ENCODE results near the gene DNAI4. TPM values are rescaled to one million over a fixed set of nuclear protein-coding genes. Genes with fewer than 3 reads are reported as not detected.
"Not testable (repeated sequence)": the region's sequence is repeated elsewhere in the genome, so short reads cannot be mapped to it uniquely, and the experiment has no call there.

The DNAI4 gene
- polyA plus RNA-seq, 3 donors, result 0.83 to 1.1 (median 0.90) TPM

DNA sequence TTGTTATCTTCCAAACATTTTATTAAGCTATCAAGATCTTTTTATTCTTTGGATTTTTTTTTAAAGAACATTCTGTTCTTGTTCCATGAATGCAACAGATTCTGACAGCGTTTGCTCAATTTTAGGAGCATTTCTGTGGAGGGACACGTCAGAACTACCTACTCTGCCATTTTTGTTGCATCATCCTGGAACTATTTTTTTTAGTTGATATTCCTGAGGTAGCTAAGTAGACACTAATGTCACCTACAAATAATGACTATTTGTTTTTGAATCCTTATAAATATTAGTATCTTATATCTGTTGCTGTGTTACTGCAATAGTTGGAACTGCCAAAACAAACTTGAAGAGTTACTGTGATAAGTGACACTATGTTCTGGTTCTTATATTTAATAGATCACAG, 57.2 kb downstream of the DNAI4 start:
- 86 to 90% (median 90%) methylated on average over 2 of the region's 2 CpGs for whole genome bisulfite sequencing, 3 donors
- no peak overlapping the region for H3K27ac ChIP-seq (ENCODE audit: low read depth, low read length)

DNA sequence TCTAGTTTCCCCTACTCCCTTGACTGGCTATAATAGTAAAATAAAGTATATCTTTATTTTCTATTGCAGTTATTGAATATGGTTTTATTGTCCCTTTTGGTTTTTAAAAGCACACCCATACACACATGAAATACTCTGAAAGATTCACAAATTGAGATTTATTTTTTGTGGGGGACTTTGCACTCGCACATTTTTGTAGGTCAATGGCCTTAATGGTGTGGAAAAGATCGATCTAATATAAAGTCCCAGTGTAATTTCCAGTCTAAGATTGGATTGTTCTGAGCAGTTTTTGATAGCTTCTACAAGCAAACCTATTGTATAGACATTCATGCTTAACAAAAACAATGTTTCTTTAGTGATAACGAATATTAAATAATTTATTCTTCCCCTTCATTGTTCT, 64.1 kb downstream of the DNAI4 start:
- WGBS, 3 donors, result 85 to 89% (median 89%) methylated on average over 3 of the region's 3 CpGs
- H3K27ac ChIP-seq (ENCODE audit: low read depth, low read length), result no peak overlapping the region

DNA sequence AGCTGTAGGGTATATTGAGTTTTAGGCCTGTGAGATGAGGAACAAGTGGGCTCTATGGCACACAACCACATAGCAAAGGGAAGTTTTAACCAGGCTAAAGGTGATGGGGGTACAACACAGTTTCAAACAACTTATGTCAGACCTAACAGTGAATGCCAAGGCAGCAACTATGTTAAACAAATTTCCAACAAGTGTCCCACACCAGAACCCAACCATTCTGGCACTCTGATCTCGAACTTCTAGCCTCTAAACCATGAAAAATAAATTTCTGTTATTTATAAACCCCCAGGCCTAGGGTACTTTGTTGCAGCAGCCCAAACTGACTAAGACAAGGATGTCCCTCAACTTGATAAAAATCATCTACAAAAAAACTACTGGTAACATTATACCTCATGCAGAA, 71.3 kb downstream of the DNAI4 start:
- WGBS, 3 donors, result 78 to 85% (median 79%) methylated on average over 1 of the region's 1 CpG
- no peak overlapping the region for H3K27ac ChIP-seq (ENCODE audit: low read depth, low read length)

DNA sequence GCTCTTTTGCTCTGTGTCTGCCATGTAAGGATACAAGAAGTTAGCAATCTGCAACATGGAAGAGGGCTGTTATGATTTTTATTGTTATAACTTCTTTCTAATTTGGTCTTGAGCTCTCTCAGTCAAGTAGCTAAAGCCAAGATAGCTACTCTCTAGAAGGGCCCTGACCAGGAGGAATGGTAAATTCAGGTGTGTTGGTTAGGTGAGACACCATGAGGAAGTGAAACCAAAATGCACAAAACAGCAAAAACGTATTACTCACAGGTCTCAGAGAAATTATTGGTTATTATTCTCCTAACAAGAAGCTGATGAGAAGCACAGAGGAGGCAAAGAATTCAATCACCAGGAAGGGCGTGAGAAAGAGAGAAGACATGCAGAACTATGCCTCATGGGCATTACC, 71.8 kb downstream of the DNAI4 start:
- 78 to 92% (median 88%) methylated on average over 2 of the region's 2 CpGs for WGBS, 3 donors
- H3K27ac ChIP-seq (ENCODE audit: low read depth, low read length), result no peak overlapping the region

DNA sequence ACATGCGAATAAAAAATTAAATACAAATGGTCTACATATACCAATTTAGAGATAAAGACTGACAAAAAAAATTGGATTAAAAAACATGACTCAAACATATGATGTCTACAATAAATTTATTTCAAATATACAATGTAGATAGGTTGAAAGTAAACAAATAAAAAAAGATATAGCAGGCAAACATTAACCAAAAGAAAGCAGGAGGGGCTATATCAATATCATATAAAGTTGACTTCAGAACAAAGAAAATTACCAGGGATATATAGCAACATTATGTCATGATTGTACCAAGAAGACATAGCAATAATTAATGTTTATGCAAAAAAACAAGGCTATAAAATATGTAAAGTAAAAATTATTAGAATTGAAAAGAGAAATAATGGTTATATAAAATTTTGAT, 73.7 kb downstream of the DNAI4 start:
- no peak overlapping the region for H3K27ac ChIP-seq (ENCODE audit: low read depth, low read length)
- WGBS, 3 donors, result 94 to 97% (median 95%) methylated on average over 1 of the region's 1 CpG

DNA sequence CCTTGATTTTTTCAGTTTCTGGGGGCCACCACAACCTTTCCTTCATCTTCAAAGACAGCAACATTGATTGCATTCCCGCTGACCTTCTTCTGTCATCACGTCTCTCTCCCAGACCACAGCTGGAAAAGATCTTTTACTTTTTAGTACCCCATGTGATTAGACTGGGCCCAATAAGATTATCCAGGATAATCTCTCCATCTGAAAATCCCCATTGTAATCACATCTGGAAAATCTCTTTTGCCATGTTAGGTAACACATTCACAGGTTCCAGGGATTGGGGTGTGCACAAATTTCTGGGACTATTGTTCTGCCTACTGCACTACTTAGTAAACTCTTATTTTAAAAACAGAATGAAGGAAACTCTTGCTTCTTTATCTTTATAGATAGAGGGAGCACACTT, 76.5 kb downstream of the DNAI4 start:
- WGBS, 3 donors, result 66 to 79% (median 74%) methylated on average over 2 of the region's 2 CpGs
- no peak overlapping the region for H3K27ac ChIP-seq (ENCODE audit: low read depth, low read length)

DNA sequence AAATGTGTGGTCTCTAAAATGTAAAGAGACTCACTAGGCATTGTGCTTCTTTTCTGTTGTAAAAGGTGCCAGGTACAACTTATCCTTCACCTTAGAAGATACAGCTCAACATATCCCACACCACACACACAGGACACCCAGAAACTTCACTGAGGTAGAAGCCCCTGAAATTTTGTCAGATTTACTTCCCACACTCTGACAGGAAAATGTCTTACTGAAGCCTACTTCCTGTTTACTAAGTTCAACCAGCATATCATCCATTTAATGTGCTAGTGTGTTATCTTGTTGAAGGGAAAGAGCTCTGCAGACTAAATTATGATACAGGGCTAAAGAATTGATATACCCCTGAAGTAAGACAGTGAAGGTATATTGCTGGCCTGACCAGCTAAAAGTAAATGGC, 83.7 kb downstream of the DNAI4 start:
- no peak overlapping the region for H3K27ac ChIP-seq (ENCODE audit: low read depth, low read length)

DNA sequence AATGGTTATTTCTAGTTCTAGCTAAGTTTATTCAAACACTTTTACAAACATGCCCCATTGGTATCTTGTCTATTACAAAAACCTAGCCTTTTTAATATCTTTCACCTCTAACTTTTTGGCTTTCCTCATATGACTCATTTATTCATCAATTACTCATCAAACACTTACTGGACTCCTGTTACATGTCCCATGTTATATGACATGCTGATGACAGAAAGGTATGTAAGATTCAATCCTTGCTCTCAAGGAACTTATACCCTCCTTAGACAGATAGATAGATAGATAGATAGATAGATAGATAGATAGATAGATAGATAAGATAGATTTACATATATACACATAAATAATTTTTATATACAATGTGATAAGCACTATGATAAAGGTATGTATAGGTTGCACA, 89.7 kb downstream of the DNAI4 start:
- H3K27ac ChIP-seq (ENCODE audit: low read depth, low read length), result no peak overlapping the region

DNA sequence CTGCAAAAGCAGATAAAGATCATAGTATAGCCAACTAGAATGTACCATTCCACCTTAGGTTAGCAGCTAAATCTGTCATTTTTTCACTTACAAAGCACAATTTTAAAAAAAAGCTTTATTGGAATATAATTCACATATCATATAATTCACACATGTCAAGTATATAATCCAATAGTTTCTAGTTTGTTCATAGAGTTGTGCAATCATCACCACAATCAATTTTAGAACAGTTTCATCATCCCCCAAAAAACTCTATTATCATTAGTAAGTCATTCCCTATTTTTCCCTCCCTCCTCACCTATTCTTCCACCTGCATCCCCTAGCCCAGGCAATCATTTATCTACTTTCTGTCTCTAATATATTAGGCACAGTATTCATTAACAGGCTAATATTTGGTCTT, 91.5 kb downstream of the DNAI4 start:
- H3K27ac ChIP-seq (ENCODE audit: low read depth, low read length), result no peak overlapping the region

DNA sequence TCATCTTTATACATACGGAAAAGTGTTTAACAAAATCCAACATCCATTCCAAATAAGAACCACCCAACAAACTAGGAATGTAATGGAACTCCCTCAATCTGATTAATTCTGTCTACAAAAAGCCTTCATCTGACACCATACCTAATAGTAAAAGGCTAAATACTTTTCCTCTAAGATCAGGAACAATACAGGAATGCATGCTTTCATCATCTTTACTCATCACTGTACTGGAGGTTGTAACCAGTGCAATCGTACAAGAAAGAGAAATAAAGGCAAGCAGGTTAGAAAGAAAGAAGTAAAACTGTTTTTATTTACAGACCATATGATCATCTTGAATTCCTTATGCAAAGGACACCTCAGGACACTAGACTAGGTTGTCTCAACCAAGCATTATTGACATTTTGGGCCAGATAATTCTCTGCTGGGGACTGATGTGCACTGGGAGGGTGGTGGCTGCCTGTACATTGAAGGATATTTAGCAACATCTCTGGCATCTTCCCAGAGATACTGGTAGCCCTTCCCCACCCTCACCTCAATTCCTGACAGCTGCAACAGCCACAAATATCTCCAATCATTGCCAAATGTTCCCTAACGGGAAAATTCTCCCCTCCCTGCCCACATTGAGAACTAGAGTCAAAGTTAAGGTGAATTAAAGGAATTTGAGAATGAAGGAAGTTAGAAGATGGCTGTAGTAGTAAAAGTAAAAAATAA, 93.0 kb downstream of the DNAI4 start:
- WGBS, 3 donors, result 73 to 79% (median 75%) methylated on average over 3 of the region's 3 CpGs
- H3K27ac ChIP-seq (ENCODE audit: low read depth, low read length), result no peak overlapping the region

DNA sequence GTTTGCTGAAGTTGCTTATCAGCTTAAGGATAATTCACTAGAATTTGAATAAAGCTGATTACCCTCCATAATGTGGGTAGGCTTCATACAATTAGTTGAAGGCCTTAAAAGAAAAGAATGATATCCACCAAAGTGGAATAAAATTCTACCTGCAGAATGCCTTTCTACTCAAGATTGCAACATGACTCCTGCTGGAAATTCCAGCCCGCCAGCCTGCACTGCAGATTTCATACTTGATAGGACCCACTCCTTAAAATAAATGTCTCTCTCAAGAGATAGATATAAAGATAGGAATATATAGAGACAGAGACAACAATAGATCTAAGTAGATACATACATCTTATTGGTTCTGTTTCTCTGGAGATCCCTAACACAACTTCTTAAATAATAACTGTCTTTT, 99.9 kb downstream of the DNAI4 start:
- H3K27ac ChIP-seq (ENCODE audit: low read depth, low read length), result no peak overlapping the region
- 96 to 100% (median 96%) methylated on average over 1 of the region's 1 CpG for WGBS, 3 donors

DNA sequence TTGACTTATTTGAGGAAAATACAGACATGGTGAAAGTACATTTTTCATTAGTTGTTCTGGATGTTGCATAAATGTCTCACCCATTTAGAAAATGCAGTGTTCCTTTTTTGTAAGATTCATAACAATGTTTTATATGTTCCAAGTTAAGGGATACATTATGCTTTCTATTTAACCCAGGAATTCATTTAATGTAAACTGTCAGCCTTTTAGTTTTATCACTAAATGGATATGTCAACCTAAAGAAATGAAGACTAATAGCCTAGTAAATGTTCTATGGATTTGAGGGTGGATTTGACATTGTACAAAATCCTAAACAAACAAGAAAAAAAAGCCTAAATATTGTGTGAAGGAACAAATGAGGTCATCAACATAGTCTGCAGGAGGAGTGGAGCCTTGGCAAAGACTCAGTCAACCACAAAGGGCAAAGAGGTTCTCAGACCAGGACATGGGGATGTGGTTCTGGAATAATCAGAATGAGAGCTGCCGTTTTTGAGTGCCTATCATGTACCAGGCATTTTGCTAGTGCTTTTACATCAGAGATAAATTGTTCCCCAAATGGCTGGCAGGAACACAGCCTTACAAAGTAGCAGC, 114.8 kb downstream of the DNAI4 start:
- 50 to 77% (median 65%) methylated on average over 1 of the region's 1 CpG for WGBS, 3 donors

DNA sequence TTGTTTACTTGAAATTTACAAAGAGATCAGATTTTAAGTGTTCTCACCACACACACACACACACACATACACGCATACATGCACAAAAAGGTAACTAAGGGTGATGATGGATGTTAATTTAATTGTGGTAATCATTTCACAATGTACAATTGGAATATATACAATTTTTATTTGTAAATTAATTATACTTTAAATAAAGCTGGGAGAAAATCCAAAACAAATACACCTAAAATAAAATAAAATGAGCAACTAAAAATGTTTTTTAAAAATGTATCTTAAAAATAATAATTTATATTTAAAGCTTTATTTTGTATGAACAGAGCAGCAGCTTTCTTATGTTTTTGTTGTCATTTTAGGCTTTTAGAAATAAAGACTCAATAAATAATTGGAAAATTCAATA, 115.4 kb downstream of the DNAI4 start:
- no peak overlapping the region for H3K27ac ChIP-seq (ENCODE audit: low read depth, low read length)
- WGBS, 3 donors, result 72 to 89% (median 83%) methylated on average over 1 of the region's 1 CpG

More for the DNA sequence above, 114.8 kb downstream of the DNAI4 start:
- no peak overlapping the region for H3K27ac ChIP-seq (ENCODE audit: low read depth, low read length)

DNA sequence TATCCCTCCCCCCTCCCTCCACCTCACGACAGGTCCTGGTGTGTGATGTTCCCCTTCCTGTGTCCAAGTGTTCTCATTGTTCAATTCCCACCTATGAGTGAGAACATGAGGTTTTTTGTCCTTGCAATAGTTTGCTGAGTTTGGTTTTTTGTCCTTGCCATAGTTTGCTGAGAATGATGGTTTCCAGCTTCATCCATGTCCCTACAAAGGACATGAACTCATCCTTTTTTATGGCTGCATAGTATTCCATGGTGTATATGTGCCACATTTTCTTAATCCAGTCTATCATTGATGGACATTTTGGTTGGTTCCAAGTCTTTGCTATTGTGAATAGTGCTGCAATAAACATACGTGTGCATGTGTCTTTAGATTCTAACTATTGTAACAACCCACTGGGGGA, 128.8 kb downstream of the DNAI4 start:
- H3K27ac ChIP-seq (ENCODE audit: low read depth, low read length), result not testable (repeated sequence)
- 78 to 91% (median 85%) methylated on average over 2 of the region's 2 CpGs for WGBS, 3 donors

DNA sequence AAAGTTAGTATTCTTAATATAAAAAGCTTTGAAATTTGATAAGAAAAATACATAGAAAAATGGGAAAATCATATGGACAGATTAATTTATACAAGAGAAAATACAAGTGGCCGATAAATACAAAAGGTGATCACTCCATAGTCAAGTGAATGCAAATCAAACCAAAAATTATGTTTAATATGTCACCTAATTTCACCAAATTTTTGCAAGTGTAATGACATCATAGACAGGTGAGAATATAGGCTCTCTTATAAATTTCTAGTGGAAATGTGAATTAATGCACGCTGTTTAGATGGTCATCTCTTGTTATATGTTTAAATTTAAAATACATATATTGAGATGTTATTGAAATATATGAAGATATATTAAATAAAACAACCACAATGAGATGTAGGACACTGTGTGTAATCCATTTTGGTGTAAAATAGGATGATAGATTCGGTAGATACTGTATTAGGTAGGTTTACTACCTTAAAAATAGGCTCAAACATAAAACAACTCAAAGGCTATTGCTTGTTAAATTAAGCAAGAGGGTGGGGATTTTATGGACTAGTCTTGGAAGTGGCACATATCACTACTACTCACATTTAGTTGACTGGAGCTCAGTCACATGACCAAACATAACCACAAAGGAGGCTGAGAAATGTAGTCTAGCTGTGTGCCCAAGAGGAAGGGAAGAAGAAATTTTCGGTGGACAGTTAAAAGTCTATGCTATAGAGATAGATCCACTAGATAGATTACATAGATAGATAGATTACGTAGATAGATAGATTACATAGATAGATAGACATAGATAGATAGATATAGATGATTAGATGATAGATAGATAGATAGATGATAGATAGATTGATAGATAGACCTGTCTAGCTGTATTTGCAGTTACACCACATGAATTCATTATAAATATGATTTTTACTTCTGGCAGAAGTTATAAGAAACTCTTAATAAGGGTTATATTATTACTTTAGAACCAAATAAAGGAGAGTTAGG, 132.7 kb downstream of the DNAI4 start:
- WGBS, 3 donors, result 88 to 91% (median 90%) methylated on average over 5 of the region's 5 CpGs
- no peak overlapping the region for H3K27ac ChIP-seq (ENCODE audit: low read depth, low read length)

DNA sequence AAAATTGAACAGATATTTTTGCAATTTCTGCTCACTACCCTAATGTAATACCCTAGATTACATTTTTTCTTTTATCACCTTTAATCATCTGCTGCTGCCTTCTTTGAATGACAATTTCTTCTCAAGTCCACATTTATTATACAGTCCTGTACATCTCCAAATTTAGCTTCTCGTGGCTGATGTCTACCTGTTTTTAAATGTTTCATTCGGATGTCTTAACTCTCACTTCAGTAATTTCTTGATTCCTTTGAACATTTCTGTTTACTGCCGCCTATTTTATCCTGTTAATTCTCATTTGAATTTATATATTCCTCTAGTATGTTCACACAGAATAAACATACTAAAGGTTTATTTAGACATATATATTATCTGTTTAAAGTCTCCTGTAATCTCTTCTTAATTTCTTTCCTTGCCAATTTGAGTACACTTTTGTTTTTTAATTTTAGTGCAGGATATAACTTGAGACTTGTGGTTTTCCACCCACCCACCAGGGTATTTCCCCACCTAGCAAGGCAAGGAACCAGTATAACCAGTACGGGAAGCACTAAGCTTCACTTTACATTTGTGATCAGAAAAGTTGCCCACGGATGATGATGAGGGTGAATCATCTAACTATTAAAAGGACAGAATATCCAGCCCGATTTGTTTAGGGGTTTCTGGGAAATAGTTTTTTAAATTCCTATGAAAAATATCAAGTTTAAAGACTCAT, 136.3 kb downstream of the DNAI4 start:
- WGBS, 3 donors, result 62 to 67% (median 67%) methylated on average over 6 of the region's 6 CpGs
- no peak overlapping the region for H3K27ac ChIP-seq (ENCODE audit: low read depth, low read length)

DNA sequence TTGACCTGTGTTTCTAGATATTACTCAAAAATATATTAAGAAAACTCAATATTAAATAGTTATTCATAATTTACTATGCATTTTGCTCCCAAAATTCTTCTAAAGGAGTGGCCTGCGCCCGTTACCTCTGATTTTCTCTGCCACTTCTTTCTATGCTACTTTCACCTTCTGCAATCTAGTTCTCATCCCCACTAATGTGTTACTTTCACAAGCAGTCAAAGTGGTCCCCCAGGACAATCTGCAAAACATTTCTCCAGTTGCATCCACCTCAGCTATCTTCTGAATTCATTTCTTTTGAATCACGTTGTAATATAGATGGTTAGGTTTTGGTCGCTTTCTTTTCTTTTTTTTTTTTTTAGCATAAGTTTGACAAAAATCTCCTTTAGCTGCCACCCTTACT, 137.0 kb downstream of the DNAI4 start:
- 85 to 90% (median 86%) methylated on average over 4 of the region's 4 CpGs for WGBS, 3 donors
- no peak overlapping the region for H3K27ac ChIP-seq (ENCODE audit: low read depth, low read length)

DNA sequence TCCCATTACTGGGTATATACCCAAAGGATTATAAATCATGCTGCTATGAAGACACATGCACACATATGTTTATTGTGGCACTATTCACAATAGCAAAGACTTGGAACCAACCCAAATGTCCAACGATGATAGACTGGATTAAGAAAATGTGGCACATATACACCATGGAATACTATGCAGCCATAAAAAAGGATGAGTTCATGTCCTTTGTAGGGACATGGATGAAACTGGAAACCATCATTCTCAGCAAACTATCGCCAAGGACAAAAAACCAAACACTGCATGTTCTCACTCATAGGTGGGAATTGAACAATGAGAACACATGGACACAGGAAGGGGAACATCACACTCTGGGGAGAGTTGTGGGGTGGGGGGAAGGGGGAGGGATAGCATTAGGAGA, 138.9 kb downstream of the DNAI4 start:
- 43 to 86% methylated on average over 1 of the region's 2 CpGs; no CpG with 5 or more reads in 1 of the 3 donors for WGBS, 3 donors

More for the DNA sequence above, 138.9 kb downstream of the DNAI4 start:
- H3K27ac ChIP-seq (ENCODE audit: low read depth, low read length), result not testable (repeated sequence)
